Measurements from ENCODE around the gene RSPO3.

DNA sequence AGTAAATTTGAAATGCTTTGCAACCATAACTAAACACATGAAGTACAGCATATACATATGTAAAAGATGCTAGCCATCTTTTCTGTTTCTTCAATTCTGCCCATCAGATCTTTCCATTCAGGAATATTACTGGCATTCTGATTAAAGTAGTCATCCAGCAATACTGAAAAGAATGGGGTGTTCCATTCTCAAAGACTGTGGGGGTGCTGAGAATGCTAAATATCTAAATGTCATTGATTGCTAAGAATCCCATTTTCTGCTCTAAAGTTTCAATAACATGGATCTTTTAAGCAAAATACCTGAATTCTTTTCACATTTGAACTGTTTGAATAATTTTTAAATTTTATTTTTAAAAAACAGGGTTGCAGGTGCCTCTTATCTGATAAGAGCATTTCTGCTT lies 6.2 kb downstream of the RSPO3 start:
- no peak for TF ChIP-seq POLR2AphosphoS5 (IDR thresholded peaks at IDR 0.05)
- TF ChIP-seq, protein P1, sequence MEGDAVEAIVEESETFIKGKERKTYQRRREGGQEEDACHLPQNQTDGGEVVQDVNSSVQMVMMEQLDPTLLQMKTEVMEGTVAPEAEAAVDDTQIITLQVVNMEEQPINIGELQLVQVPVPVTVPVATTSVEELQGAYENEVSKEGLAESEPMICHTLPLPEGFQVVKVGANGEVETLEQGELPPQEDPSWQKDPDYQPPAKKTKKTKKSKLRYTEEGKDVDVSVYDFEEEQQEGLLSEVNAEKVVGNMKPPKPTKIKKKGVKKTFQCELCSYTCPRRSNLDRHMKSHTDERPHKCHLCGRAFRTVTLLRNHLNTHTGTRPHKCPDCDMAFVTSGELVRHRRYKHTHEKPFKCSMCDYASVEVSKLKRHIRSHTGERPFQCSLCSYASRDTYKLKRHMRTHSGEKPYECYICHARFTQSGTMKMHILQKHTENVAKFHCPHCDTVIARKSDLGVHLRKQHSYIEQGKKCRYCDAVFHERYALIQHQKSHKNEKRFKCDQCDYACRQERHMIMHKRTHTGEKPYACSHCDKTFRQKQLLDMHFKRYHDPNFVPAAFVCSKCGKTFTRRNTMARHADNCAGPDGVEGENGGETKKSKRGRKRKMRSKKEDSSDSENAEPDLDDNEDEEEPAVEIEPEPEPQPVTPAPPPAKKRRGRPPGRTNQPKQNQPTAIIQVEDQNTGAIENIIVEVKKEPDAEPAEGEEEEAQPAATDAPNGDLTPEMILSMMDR (IDR thresholded peaks at IDR 0.05), result no peak
- no peak for TF ChIP-seq POLR2A (IDR thresholded peaks at IDR 0.05)
